GM12878 (cell line): Measurements from ENCODE around the gene ACOT13. TPM values are rescaled to one million over a fixed set of nuclear protein-coding genes. Genes with fewer than 3 reads are reported as not detected.

Source experiments
- ATAC-seq: fragments of 200-7000 bp; cut with Tn5 transposase; 3 replicates; pipeline ENCODE4 v1.9.1; 2020; ENCODE audit warnings: mild to moderate bottlenecking, moderate library complexity
- BruUV-seq: library from RNA; stranded (reverse); fragments of 400-500 nt; replicated peaks from 2 replicates; lab custom pipeline; 2021; lab: Mats Ljungman, UMichigan
- CTCF ChIA-PET: fragments of 300-600 bp; sonication (Branson Sonifier 250); formaldehyde crosslinking; extraction: SDS; loops from one replicate; lab custom pipeline; 2021; ENCODE audit warnings: inconsistent platforms; lab: Yijun Ruan, JAX
- POLR2A ChIA-PET: fragments of 350-600 bp; formaldehyde crosslinking; extraction: SDS; loops from one replicate; lab custom pipeline; 2021; ENCODE audit warnings: inconsistent platforms; lab: Charles Lee
- RAD21 ChIA-PET: fragments of 300-600 bp; sonication (Branson Sonifier 250); formaldehyde crosslinking; loops from one replicate; lab custom pipeline; 2023; ENCODE audit warnings: antibody characterized with exemption; ENCODE audit not compliant: unreplicated experiment; lab: Charles Lee
- SMC1A ChIA-PET: fragments of 300-600 bp; sonication (Branson Sonifier 250); formaldehyde crosslinking; loops from one replicate; lab custom pipeline; 2023; ENCODE audit not compliant: unreplicated experiment, uncharacterized antibody; lab: Charles Lee
- DNase-seq: peaks from one replicate; pipeline ENCODE4 v3.0.0-alpha.2; 2011; ENCODE audit warnings: low read depth, low spot score
- FAIRE-seq: peaks from 3 replicates; lab custom pipeline; 2011; peaks lifted over from hg19 to GRCh38; lab: Jason Lieb, UNC
- H2AFZ ChIP-seq: 2 replicates; pipeline ENCODE4 v1.6.0; 2011; ENCODE audit warnings: low read depth, low read length, control low read depth; ENCODE audit not compliant: control insufficient read depth
- H3K27ac ChIP-seq: 2 replicates; pipeline ENCODE4 v1.5.1; 2011; ENCODE audit warnings: control low read depth; ENCODE audit not compliant: control insufficient read depth, insufficient read depth
- H3K27me3 ChIP-seq, 2 experiments: replicated peaks in 1 of 2; 2 replicates each; pipeline versions ENCODE4 v1.6.0 to v1.6.1; 2011; ENCODE audit warnings: low read length in 1 of 2; ENCODE audit not compliant: control insufficient read depth in 2 of 2, insufficient read depth in 2 of 2
- H3K36me3 ChIP-seq, 2 experiments: 2 replicates each; pipeline ENCODE4 v1.5.1; 2011; ENCODE audit warnings: low read length in 1 of 2; ENCODE audit not compliant: control insufficient read depth in 2 of 2, insufficient read depth in 2 of 2
- H3K4me1 ChIP-seq: 2 replicates; pipeline ENCODE4 v1.6.1; 2011; ENCODE audit warnings: mild to moderate bottlenecking, low read length, moderate library complexity, mixed read lengths; ENCODE audit not compliant: control insufficient read depth, insufficient read depth
- H3K4me2 ChIP-seq: 2 replicates; pipeline ENCODE4 v1.6.0; 2011; ENCODE audit warnings: control low read depth; ENCODE audit not compliant: control insufficient read depth, insufficient read depth
- H3K4me3 ChIP-seq: fragments of 200-600 bp; sonication (generic); 2 replicates; pipeline ENCODE4 v1.5.1; 2016
- H3K79me2 ChIP-seq: 2 replicates; pipeline ENCODE4 v1.6.0; 2011; ENCODE audit warnings: low read length; ENCODE audit not compliant: control insufficient read depth, insufficient read depth
- H3K9ac ChIP-seq: 2 replicates; pipeline ENCODE4 v1.8.0; 2011; ENCODE audit warnings: low read length, control low read depth, mixed read lengths; ENCODE audit not compliant: control insufficient read depth, insufficient read depth
- H3K9me3 ChIP-seq: replicated peaks from 3 replicates; pipeline ENCODE4 v1.5.1; 2011; ENCODE audit warnings: mild to moderate bottlenecking, low read length; ENCODE audit not compliant: control insufficient read depth, insufficient read depth
- H4K20me1 ChIP-seq: 2 replicates; pipeline ENCODE4 v1.6.0; 2011; ENCODE audit not compliant: control insufficient read depth, insufficient read depth
- BMI1 ChIP-seq: fragments of 450-650 bp; IDR thresholded peaks from 2 replicates; pipeline ENCODE4 v1.6.1; 2016; ENCODE audit warnings: mild to moderate bottlenecking, moderate library complexity, borderline replicate concordance
- EGR1 ChIP-seq, 2 experiments: IDR thresholded peaks; 1 replicate in 1 of 2; 2 replicates in 1 of 2; pipeline ENCODE4 v1.6.1; 2011 to 2012; ENCODE audit warnings: low read depth in 2 of 2, low read length in 2 of 2, borderline replicate concordance in 1 of 2, mild to moderate bottlenecking in 1 of 2, moderate library complexity in 1 of 2
- GATAD2B ChIP-seq: fragments of 450-650 bp; conservative IDR thresholded peaks from 2 replicates; pipeline ENCODE4 v1.6.1; 2017; ENCODE audit warnings: low read depth, mild to moderate bottlenecking, moderate library complexity
- HDAC6 ChIP-seq: fragments of 200-600 bp; sonication (generic); IDR thresholded peaks from one replicate; pipeline ENCODE4 v1.8.0; 2017; ENCODE audit warnings: antibody characterized with exemption; ENCODE audit not compliant: unreplicated experiment
- HSF1 ChIP-seq: fragments of 150-350 bp; IDR thresholded peaks from 2 replicates; pipeline ENCODE4 v1.6.1; 2014; ENCODE audit warnings: mild to moderate bottlenecking, low read depth, low read length
- NFYB ChIP-seq: IDR thresholded peaks from 2 replicates; pipeline ENCODE4 v1.6.1; 2011; ENCODE audit warnings: low read depth, mild to moderate bottlenecking, low read length, improper control_type of control experiment, moderate library complexity; ENCODE audit not compliant: insufficient read depth
- NKRF ChIP-seq: fragments of 450-650 bp; conservative IDR thresholded peaks from 2 replicates; pipeline ENCODE4 v1.6.1; 2017; ENCODE audit warnings: mild to moderate bottlenecking, moderate library complexity
- POU2F2 ChIP-seq: IDR thresholded peaks from 3 replicates; pipeline ENCODE4 v1.6.1; 2011; ENCODE audit warnings: low read depth, mild to moderate bottlenecking, low read length, borderline replicate concordance
- SP1 ChIP-seq: IDR thresholded peaks from one replicate; pipeline ENCODE4 v1.6.1; 2011; ENCODE audit warnings: low read depth, low read length
- ZBTB4 ChIP-seq: fragments of 450-650 bp; formaldehyde crosslinking; IDR thresholded peaks from 2 replicates; pipeline ENCODE4 v1.4.0; 2022; ENCODE audit warnings: mild to moderate bottlenecking, moderate library complexity
- ZNF207 ChIP-seq: fragments of 450-650 bp; IDR thresholded peaks from 2 replicates; pipeline ENCODE4 v1.6.1; 2014; ENCODE audit warnings: antibody characterized with exemption, mild to moderate bottlenecking, borderline replicate concordance
- in situ Hi-C: fragments of 300-500 bp; cut with MboI; formaldehyde crosslinking; loops from 9 replicates; pipeline ENCODE4 v1.14.3; 2018; ENCODE audit warnings: mixed read lengths
- intact Hi-C: fragments of 100-400 bp; cut with micrococcal nuclease; formaldehyde crosslinking; loops from one replicate; pipeline ENCODE4 v1.14.2; 2022; ENCODE audit not compliant: unreplicated experiment
- polyA plus RNA-seq, 11 experiments: library from polyadenylated mRNA; depleted of rRNA in 4 of 11; unstranded in 6 of 11; stranded (reverse) in 5 of 11; fragments of >200 nt; fragmentation: Nextera tagmentation in 4 of 11; fragmentation: Illumina TruSeq in 1 of 11; extraction: Ambion mirVana in 4 of 11; extraction: Trizol in 1 of 11; gene quantifications; 1 replicate in 1 of 11; 2 replicates in 10 of 11; pipeline versions ENCODE4 v1.2.1 to v1.2.3, GENCODE V29; 2011 to 2016; ENCODE audit warnings: inconsistent platforms in 2 of 11, missing spikeins in 2 of 11, low read depth in 1 of 11
- total RNA-seq, 4 experiments: library from RNA; depleted of rRNA in 3 of 4; stranded (reverse); fragments of >200 nt in 3 of 4; fragmentation: Illumina TruSeq in 1 of 4; extraction: Trizol in 1 of 4; gene quantifications; 2 replicates each; pipeline versions ENCODE4 v1.2.1 to v1.2.3, GENCODE V29; 2013 to 2021

ACOT13 gene
- total and polyA plus RNA-seq, 10 of the 15 experiments (the other 5 are each of a cell fraction or from before 2014, with no cell fraction given) = 6.0 to 60.6 (median 36.6) TPM

- intact Hi-C loops (no loop called here), in situ Hi-C loops (no loop called here)
- Histone ChIP-seq H4K20me1 (no peaks in the 10 kb centered on the region), H3K27ac (no peak overlapping the region), H3K36me3 (no peaks in the 10 kb centered on the region), H3K9ac (no peak overlapping the region), H3K4me2 (no peak overlapping the region), H3K4me3 (no peak overlapping the region), H3K79me2 (no peaks in the 10 kb centered on the region), H3K4me1 (peaks cover 17% of the 10 kb centered on the region), H3K9me3 (no peaks in the 10 kb centered on the region), H3K27me3 (no peaks in the 10 kb centered on the region), H2AFZ (no peak overlapping the region)
- ChIA-PET RAD21 (no interaction called here), SMC1A (interaction anchor here (1.2 to 1.7 kb wide), 2 partner anchors 19 to 26 kb away, joined by 3 to 4 read pairs; no protein-coding TSS in a partner anchor), CTCF (interaction anchor here (0.8 to 1.1 kb wide), 2 partner anchors 18 to 156 kb away, joined by 3 read pairs; no protein-coding TSS in a partner anchor), POLR2A (interaction anchor here (0.6 kb wide), 1 partner anchor 22 kb away, joined by 3 read pairs; the partner anchor contains the start of gene C6orf62)
- no peak for FAIRE-seq
- no TSS peak for BruUV-seq
- no peak for ATAC-seq
- no peak for DNase-seq
- TF ChIP-seq HSF1 = no peak
- TF ChIP-seq NKRF = no peak
- no peak for TF ChIP-seq BMI1
- TF ChIP-seq ZNF207 = no peak
- TF ChIP-seq SP1 = no peak
- TF ChIP-seq ZBTB4 (CRISPR knock-in tag) = no peak
- TF ChIP-seq NFYB = no peak
- no peak for TF ChIP-seq HDAC6
- TF ChIP-seq EGR1 (IDR thresholded peaks at IDR 0.05; ENCODE audit: borderline replicate concordance in 1 of 2, low read depth in 2 of 2, low read length in 2 of 2) = no peak
- TF ChIP-seq GATAD2B = no peak
- no peak for TF ChIP-seq POU2F2
Measured at GRCh38 chr6:24740861-24741260, 74.0 kb downstream of the ACOT13 start.
